CD14-positive monocyte (primary cell): ENCODE data around the gene GRIK2. TPM values are rescaled to one million over a fixed set of nuclear protein-coding genes. Genes with fewer than 3 reads are reported as not detected.

Experiments used
- DNase-seq, 3 donors: peaks; one replicate each; pipeline ENCODE4 v3.0.0-alpha.2; 2011 to 2022
- H2AFZ ChIP-seq: 2 replicates; pipeline ENCODE4 v1.6.0; 2012; ENCODE audit warnings: mild to moderate bottlenecking, low read depth, low read length, inconsistent platforms; ENCODE audit not compliant: insufficient read depth, poor library complexity, severe bottlenecking
- H3K27ac ChIP-seq, 2 donors: 1 replicate in 1 of 2; 2 replicates in 1 of 2; pipeline ENCODE4 v1.5.1; 2012 to 2013; ENCODE audit warnings: low read length in 2 of 2, control low read depth in 1 of 2, inconsistent platforms in 1 of 2, low read depth in 1 of 2, mild to moderate bottlenecking in 1 of 2
- H3K27me3 ChIP-seq, 2 donors: one replicate each; pipeline versions ENCODE4 v1.6.0 to v1.6.1; 2011 to 2013; ENCODE audit warnings: low read length in 2 of 2; ENCODE audit not compliant: control insufficient read depth in 2 of 2, insufficient read depth in 2 of 2
- H3K36me3 ChIP-seq, 2 donors: replicated peaks in 1 of 2; 1 replicate in 1 of 2; 2 replicates in 1 of 2; pipeline versions ENCODE4 v1.5.1 to v1.6.1; 2012 to 2013; ENCODE audit warnings: low read length in 2 of 2, control low read depth in 1 of 2, inconsistent platforms in 1 of 2, mild to moderate bottlenecking in 1 of 2; ENCODE audit not compliant: insufficient read depth in 2 of 2, control insufficient read depth in 1 of 2
- H3K4me1 ChIP-seq, 2 donors: 1 replicate in 1 of 2; 2 replicates in 1 of 2; pipeline versions ENCODE4 v1.5.1 to v1.6.1; 2012 to 2013; ENCODE audit warnings: low read length in 2 of 2, control low read depth in 1 of 2, inconsistent platforms in 1 of 2, mild to moderate bottlenecking in 1 of 2, moderate library complexity in 1 of 2; ENCODE audit not compliant: insufficient read depth in 2 of 2, control insufficient read depth in 1 of 2
- H3K4me2 ChIP-seq: replicated peaks from 2 replicates; pipeline ENCODE3; 2012; ENCODE audit warnings: low read length, moderate library complexity, mild to moderate bottlenecking; ENCODE audit not compliant: poor library complexity, severe bottlenecking; ENCODE audit errors: extremely low read depth
- H3K4me3 ChIP-seq, 3 experiments: fragments of 200-600 bp in 1 of 3; sonication (generic) in 1 of 3; replicated peaks in 1 of 3; 1 replicate in 2 of 3; 2 replicates in 1 of 3; pipeline ENCODE4 v1.5.1; 2011 to 2013; ENCODE audit warnings: low read length in 3 of 3, mild to moderate bottlenecking in 3 of 3, control low read depth in 2 of 3, low read depth in 2 of 3, inconsistent platforms in 1 of 3, moderate library complexity in 1 of 3
- H3K79me2 ChIP-seq: 2 replicates; pipeline ENCODE4 v1.6.0; 2012; ENCODE audit warnings: mild to moderate bottlenecking, control low read depth, inconsistent platforms, low read length, moderate library complexity; ENCODE audit not compliant: insufficient read depth
- H3K9ac ChIP-seq: 2 replicates; pipeline ENCODE4 v1.6.0; 2017; ENCODE audit warnings: low read length, mild to moderate bottlenecking; ENCODE audit not compliant: insufficient read depth, poor library complexity, severe bottlenecking
- H3K9me3 ChIP-seq, 2 donors: replicated peaks in 1 of 2; 1 replicate in 1 of 2; 2 replicates in 1 of 2; pipeline versions ENCODE4 v1.5.1 to v1.6.1; 2012 to 2013; ENCODE audit warnings: low read length in 2 of 2, control low read depth in 1 of 2; ENCODE audit not compliant: control insufficient read depth in 1 of 2, insufficient read depth in 1 of 2
- H4K20me1 ChIP-seq: 2 replicates; pipeline ENCODE4 v1.6.0; 2012; ENCODE audit warnings: mild to moderate bottlenecking, low read length, control low read depth, moderate library complexity; ENCODE audit not compliant: insufficient read depth
- H3K27ac Mint-ChIP-seq, 7 donors: one replicate each; pipeline ENCODE4 v1.8.0; 2020; ENCODE audit warnings: mild to moderate bottlenecking in 7 of 7, mixed read lengths in 7 of 7, moderate library complexity in 6 of 7, inconsistent platforms in 2 of 7
- H3K27me3 Mint-ChIP-seq, 3 donors: one replicate each; pipeline ENCODE4 v1.8.0; 2021 to 2022; ENCODE audit warnings: low read depth in 3 of 3, mild to moderate bottlenecking in 3 of 3, mixed read lengths in 3 of 3, moderate library complexity in 3 of 3, inconsistent platforms in 1 of 3
- H3K36me3 Mint-ChIP-seq, 2 donors: one replicate each; pipeline ENCODE4 v1.8.0; 2020; ENCODE audit warnings: mixed read lengths in 2 of 2, inconsistent platforms in 1 of 2, mild to moderate bottlenecking in 1 of 2
- H3K4me1 Mint-ChIP-seq: one replicate; pipeline ENCODE4 v1.8.0; 2020; ENCODE audit warnings: mild to moderate bottlenecking, mixed read lengths
- H3K4me3 Mint-ChIP-seq, 2 donors: one replicate each; pipeline ENCODE4 v1.8.0; 2020; ENCODE audit warnings: mild to moderate bottlenecking in 2 of 2, mixed read lengths in 2 of 2, moderate library complexity in 1 of 2
- H3K9me3 Mint-ChIP-seq, 7 donors: one replicate each; pipeline ENCODE4 v1.8.0; 2020 to 2022; ENCODE audit warnings: mixed read lengths in 7 of 7, mild to moderate bottlenecking in 6 of 7, moderate library complexity in 6 of 7, inconsistent platforms in 2 of 7
- WGBS: methylation state at CpG from one replicate; pipeline ENCODE4 v1.1.5; 2013; ENCODE audit warnings: missing lambda C conversion rate; ENCODE audit not compliant: insufficient coverage; 5-methylcytosine and 5-hydroxymethylcytosine counted together
- intact Hi-C, 2 donors: fragments of 100-400 bp; cut with micrococcal nuclease; formaldehyde crosslinking; loops; one replicate each; pipeline versions ENCODE4 v1.15.0 to v1.15.1; 2023
- polyA plus RNA-seq, 3 donors: library from polyadenylated mRNA; depleted of rRNA in 1 of 3; unstranded in 2 of 3; stranded (reverse) in 1 of 3; fragments of 300-500 nt in 2 of 3; fragments of >200 nt in 1 of 3; fragmentation: Illumina TruSeq in 2 of 3; gene quantifications; 1 replicate in 2 of 3; 2 replicates in 1 of 3; pipeline ENCODE4 v1.2.3, GENCODE V29; 2012 to 2021
- TF ChIP-seq, protein P1 (sequence below): fragments of 200-600 bp; IDR thresholded peaks from one replicate; pipeline ENCODE4 v1.8.0; 2022; ENCODE audit warnings: antibody characterized with exemption, mild to moderate bottlenecking

Gene GRIK2
- polyA plus RNA-seq, 3 donors: not detected

DNA sequence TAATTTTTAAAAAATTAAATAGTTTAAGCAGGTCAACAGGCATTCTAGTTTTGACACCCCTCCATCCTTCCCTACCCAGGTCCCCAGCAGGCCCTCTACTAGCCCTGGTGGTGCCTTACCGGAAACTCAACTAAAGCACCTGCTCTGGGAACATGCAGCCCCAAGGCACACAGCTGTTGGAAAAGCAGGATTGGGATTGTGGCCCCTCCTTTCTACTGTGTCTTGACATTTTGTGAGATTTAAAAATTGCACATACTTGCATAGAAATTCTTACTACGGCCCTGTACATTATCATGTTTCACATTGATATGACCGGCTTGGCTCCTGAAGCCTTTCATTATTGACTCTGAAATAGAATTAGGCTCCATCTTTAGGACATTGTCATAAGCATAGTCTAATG, 423.2 kb downstream of the GRIK2 start:
- Mint-ChIP-seq H3K4me1 (no peaks in the 10 kb centered on the region), H3K9me3 (peaks cover 0 to 5% (median 0%) of the 10 kb centered on the region in 7 donors), H3K4me3 (no peak overlapping the region), H3K27me3 (peaks cover 0 to 2% (median 1%) of the 10 kb centered on the region in 3 donors), H3K27ac (peak overlapping the region in 1 of 7 donors; percentile 57), H3K36me3 (no peaks in the 10 kb centered on the region)
- no peak overlapping the region for H3K4me3 ChIP-seq
- TF ChIP-seq, protein P1, sequence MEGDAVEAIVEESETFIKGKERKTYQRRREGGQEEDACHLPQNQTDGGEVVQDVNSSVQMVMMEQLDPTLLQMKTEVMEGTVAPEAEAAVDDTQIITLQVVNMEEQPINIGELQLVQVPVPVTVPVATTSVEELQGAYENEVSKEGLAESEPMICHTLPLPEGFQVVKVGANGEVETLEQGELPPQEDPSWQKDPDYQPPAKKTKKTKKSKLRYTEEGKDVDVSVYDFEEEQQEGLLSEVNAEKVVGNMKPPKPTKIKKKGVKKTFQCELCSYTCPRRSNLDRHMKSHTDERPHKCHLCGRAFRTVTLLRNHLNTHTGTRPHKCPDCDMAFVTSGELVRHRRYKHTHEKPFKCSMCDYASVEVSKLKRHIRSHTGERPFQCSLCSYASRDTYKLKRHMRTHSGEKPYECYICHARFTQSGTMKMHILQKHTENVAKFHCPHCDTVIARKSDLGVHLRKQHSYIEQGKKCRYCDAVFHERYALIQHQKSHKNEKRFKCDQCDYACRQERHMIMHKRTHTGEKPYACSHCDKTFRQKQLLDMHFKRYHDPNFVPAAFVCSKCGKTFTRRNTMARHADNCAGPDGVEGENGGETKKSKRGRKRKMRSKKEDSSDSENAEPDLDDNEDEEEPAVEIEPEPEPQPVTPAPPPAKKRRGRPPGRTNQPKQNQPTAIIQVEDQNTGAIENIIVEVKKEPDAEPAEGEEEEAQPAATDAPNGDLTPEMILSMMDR: no peak
- intact Hi-C loops: no loop called here
- no peak overlapping the region for H2AFZ ChIP-seq
- no peaks in the 10 kb centered on the region for H3K4me1 ChIP-seq
- no peaks in the 10 kb centered on the region for H3K79me2 ChIP-seq
- WGBS: 100% methylated on average over 1 of the region's 3 CpGs
- H3K9me3 ChIP-seq: no peaks in the 10 kb centered on the region
- no peaks in the 10 kb centered on the region for H3K27me3 ChIP-seq
- no peak for DNase-seq
- H3K9ac ChIP-seq: no peak overlapping the region
- no peaks in the 10 kb centered on the region for H4K20me1 ChIP-seq
- no peak overlapping the region for H3K27ac ChIP-seq
- no peak overlapping the region for H3K4me2 ChIP-seq
- H3K36me3 ChIP-seq: no peaks in the 10 kb centered on the region

DNA sequence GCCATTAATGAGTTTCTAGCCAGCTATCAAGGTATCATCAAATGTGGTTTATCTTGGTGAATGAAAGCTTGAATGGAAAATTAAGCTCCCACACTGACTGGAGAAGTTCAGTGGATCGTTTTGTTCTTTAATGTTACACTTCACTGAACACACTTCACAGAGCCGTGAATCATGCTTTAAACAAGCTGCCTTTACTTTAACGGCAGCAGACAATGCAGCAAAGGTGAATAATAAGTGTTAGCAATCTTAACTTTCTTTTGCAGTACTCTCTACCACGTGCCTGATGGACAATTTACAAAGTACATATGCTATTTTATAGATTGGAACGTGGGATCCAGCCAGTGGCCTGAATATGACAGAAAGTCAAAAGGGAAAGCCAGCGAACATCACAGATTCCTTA, 424.5 kb downstream of the GRIK2 start:
- Histone ChIP-seq H3K79me2 (no peaks in the 10 kb centered on the region), H3K27ac (no peak overlapping the region), H3K36me3 (no peaks in the 10 kb centered on the region), H4K20me1 (no peaks in the 10 kb centered on the region), H2AFZ (no peak overlapping the region), H3K4me3 (no peak overlapping the region), H3K9me3 (no peaks in the 10 kb centered on the region), H3K4me2 (no peak overlapping the region), H3K9ac (no peak overlapping the region), H3K4me1 (no peaks in the 10 kb centered on the region), H3K27me3 (no peaks in the 10 kb centered on the region)
- peaks cover 0 to 2% (median 1%) of the 10 kb centered on the region in 3 donors for H3K27me3 Mint-ChIP-seq
- intact Hi-C loops: no loop called here
- H3K4me3 Mint-ChIP-seq: no peak overlapping the region
- H3K4me1 Mint-ChIP-seq: no peaks in the 10 kb centered on the region
- H3K27ac Mint-ChIP-seq: no peak overlapping the region
- TF ChIP-seq, protein P1: no peak
- WGBS: no CpG with 5 or more reads among the region's 6 CpGs
- no peaks in the 10 kb centered on the region for H3K36me3 Mint-ChIP-seq
- DNase-seq: no peak
- peaks cover 0 to 5% (median 0%) of the 10 kb centered on the region in 7 donors for H3K9me3 Mint-ChIP-seq
